NCI-H446 treated with DMSO at 0.1 percent for 48 hours (cell line): ENCODE results near the gene COL15A1.
"Not testable (repeated sequence)": the region's sequence is repeated elsewhere in the genome, so short reads cannot be mapped to it uniquely, and the experiment has no call there.

Experiments used
- DNase-seq: peaks from one replicate; lab custom pipeline; 2025; lab: John Stamatoyannopoulos, UW

Gene COL15A1

GRCh38 chr9:99079542-99079941 lies 135.8 kb downstream of the COL15A1 start:
- DNase-seq: no peak

GRCh38 chr9:99083051-99083450 lies 139.3 kb downstream of the COL15A1 start:
- no peak for DNase-seq

GRCh38 chr9:99085949-99086948 lies 142.5 kb downstream of the COL15A1 start:
- peak; percentile 37 for DNase-seq

- no peak for DNase-seq
Measured at GRCh38 chr9:99087462-99087861, 143.8 kb downstream of the COL15A1 start.

GRCh38 chr9:99090336-99091130 lies 146.8 kb downstream of the COL15A1 start:
- DNase-seq: no peak

GRCh38 chr9:99092643-99093491 lies 149.2 kb downstream of the COL15A1 start:
- DNase-seq: no peak

GRCh38 chr9:99093492-99093791 lies 149.7 kb downstream of the COL15A1 start:
- DNase-seq: no peak

- DNase-seq: no peak
Measured at GRCh38 chr9:99095565-99095964, 151.9 kb downstream of the COL15A1 start.

GRCh38 chr9:99096409-99096808 lies 152.7 kb downstream of the COL15A1 start:
- no peak for DNase-seq

GRCh38 chr9:99099806-99100585 lies 156.3 kb downstream of the COL15A1 start:
- not testable (repeated sequence) for DNase-seq

GRCh38 chr9:99101271-99101670 lies 157.6 kb downstream of the COL15A1 start:
- DNase-seq: no peak

GRCh38 chr9:99101812-99102211 lies 158.1 kb downstream of the COL15A1 start:
- no peak for DNase-seq

- no peak for DNase-seq
Measured at GRCh38 chr9:99103054-99103895, 159.6 kb downstream of the COL15A1 start.

- no peak for DNase-seq
Measured at GRCh38 chr9:99103901-99104458, 160.3 kb downstream of the COL15A1 start.

GRCh38 chr9:99104459-99105151 lies 160.9 kb downstream of the COL15A1 start, which contains the start of gene TGFBR1:
Gene TGFBR1 (plus strand): TSS chr9:99105113. CDS start chr9:99105206, 93 bp downstream.
- peak; percentile 69 for DNase-seq

GRCh38 chr9:99105152-99106043 lies 161.7 kb downstream of the COL15A1 start:
- no peak for DNase-seq

- no peak for DNase-seq
Measured at GRCh38 chr9:99106044-99106375, 162.3 kb downstream of the COL15A1 start.

GRCh38 chr9:99107421-99107820 lies 163.7 kb downstream of the COL15A1 start:
- DNase-seq: no peak
